Measurements from ENCODE around the gene CCDC196.

CCDC196 gene, protein sequence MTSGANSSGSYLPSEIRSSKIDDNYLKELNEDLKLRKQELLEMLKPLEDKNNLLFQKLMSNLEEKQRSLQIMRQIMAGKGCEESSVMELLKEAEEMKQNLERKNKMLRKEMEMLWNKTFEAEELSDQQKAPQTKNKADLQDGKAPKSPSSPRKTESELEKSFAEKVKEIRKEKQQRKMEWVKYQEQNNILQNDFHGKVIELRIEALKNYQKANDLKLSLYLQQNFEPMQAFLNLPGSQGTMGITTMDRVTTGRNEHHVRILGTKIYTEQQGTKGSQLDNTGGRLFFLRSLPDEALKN

DNA sequence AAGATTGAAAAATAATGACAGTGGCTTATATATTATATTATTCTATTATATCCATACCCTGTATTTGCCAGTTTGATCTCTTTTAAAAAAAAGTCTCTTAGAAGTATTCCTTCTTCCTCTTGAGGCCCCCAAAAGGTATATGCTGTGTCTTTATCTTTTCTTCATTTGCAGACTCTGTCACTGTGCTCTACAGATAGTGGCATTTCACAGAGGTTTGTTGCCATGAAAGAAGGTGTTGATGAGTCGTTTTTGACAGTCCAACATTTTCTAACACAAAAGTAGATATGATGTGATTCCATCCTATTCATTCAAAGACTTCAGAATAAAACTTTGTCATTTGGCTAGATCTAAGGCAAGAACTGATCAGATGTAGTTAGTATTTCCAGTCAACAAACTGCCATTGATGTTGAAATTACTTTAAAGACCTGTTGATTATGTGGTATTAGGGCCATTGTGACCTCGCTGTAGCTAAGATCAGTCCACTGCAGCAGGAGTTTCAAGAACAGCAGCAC is at the start of gene CCDC196:
TSS of gene CCDC196 (plus strand) at position 462 of the 512 bp plus-strand sequence. CDS start 132 bp downstream, outside the sequence.
- no peak for DNase-seq

DNA sequence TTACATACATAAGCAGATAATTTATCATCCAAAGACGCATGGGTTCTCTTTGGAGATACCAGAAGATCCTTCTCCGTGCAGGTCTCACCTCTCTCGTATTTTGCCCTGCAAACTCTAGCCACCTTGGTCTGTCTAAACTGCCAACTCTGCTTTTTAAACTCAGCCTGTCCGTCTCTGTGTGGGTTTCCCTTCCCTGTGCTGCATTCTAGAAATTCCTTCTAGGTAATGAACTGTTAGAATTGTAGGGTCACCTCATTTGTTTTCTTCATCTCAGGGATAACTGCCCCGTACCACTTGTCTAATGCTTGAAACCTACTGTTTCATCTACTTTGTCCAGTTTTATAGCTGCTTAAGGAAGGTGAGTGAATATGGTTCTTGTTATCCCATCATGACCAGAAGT is 45.4 kb upstream of the CCDC196 start:
- DNase-seq, result no peak

DNA sequence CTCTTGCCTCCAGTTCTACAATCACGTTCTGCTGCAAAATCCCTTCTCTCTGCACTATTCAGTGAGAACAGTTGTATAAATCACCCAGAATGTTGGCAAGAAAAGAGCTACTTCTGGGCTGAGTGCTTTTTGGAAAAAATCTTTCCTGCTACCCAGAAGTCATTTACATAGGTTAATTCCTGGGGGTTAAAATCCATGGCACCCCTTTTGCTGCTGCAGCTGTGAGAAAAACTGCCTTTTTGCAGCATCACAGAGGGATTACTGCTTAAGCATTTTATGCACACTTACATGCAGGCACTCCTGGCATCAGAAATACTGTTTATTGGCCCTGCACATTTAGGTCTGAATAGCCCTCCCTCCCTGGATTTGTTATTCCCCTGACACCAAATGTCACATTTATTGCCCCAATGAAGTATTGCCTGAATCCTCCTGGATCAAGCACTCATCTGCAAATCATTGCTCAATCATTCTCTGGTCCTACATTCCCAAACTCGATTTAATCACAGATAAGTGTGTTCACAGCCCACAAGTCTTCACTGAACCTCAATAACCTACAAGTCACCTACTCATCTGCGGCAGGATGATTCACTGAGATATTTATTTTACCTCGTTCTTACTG is 43.1 kb upstream of the CCDC196 start:
- DNase-seq, result no peak

DNA sequence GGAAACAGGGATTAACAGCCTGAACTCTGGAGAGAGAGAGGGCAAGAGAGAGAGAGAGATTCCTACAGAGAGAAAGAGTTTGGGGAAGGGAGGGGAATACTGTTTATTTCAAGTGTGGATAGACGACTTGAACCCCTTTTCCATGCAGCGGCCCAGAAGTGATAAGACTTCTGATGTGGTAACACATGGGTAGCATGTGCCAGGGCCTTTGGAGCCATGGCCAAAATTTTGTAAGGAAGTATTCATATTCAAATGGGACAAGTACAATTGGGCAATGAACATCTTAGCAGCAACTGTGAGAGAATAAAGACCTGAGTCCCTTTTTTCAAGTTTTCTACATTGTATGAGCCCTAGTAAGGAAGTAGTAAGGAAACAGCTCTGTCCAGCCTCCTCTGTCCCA is 42.4 kb upstream of the CCDC196 start:
- DNase-seq, result no peak

DNA sequence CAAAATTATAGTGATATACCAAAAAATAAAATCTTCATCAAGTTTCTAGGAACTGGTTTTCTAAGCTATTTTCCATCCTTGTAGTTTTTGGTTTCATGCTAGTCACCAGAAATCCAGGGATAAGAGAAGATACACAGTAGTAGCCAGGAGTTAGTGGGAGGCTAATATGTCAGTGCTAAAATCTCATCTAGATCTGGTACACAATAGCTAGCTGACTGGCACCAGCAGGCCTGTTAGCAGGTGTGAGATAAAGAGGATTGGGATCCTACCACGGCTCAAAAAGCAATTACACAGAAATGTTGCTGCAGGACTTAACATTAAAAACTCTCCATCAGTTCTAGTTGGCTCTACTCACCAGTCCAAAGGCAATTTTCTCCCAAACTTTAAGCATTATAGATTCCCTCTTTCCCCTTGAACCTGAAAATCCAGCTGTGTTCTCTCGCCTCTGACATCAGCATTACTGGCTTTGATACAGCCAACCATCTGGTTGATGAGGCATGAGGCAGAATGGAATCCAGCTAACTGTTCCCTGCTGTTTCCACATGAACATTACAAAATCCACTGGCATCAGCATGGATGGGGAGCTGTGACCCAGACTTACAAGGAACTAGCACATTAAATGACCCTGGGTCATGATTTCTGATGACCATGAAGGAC is 41.8 kb upstream of the CCDC196 start:
- no peak for DNase-seq

DNA sequence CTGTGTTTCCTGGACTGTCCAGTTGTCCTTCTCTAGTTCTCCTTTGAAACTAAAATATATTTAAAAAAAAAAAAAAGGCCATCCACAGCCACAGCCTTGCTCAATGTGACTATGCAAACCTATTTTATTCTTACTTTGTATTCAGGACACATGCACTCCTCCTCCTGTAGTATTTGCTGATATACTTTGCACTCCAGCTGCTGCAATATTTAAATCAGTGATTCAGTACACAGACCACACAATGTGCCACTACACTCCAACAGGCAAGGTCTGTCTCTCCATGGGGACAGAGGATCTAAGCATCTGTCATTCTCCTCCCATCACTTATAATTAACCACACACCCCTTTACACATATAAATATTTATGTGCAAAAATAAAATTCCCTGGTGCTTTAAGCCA is 40.2 kb upstream of the CCDC196 start:
- no peak for DNase-seq

DNA sequence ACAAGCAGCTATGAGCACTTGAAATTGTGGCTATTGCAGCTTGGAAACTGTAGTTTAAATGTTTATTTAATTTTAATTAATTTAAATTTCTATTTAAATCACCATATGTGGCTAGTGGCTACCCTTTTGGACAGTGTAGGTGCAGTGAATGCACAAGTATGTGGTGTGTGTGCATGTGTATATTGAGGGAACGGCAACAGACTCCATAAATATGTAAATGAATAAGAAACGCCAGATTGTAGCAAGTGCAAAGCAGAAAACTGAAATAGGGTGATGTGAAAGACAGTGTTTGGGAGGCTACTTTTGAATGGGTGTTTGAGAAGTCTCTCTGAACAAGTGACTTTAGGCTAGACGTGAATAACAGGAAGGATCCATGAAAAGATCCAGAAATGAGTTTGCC is 32.7 kb upstream of the CCDC196 start:
- DNase-seq, result no peak

DNA sequence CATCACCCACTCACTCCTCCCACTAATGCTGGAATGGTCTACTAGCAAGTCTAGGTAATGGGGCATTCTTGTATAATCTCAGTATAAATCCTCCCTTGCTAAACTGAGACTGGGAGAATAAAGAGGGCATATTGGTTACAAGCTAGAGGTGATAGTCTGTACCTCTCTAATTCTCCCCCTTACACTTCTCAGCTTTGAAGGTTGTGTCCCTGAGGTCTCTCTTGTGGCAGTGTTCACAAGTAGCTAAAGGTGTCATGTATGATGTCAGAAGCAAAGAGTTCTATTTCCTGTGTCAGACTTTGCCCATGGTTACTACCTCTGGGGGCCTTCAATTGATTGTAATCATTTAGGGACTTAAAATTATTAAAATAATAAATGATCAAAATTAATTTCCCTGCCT is 26.6 kb upstream of the CCDC196 start:
- DNase-seq, result no peak

DNA sequence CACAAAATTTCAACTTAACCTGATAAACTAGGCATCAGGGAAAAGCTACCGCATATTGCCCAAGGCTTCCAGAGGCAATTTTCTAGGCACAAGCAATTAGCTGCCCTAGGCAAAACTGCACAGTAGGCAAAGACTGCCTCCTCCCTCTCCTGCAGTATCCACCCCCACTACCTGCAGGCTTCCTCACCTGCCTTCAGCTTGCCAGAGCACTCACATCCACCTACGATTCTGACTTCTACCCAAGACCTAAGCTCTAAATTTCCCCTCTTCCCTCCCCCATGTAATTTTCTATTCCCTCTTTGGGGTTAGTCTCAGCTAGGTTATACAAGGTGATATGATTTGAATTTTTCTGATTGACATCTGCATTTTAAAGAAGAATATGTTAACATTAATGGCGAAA is 21.9 kb upstream of the CCDC196 start:
- DNase-seq, result no peak

DNA sequence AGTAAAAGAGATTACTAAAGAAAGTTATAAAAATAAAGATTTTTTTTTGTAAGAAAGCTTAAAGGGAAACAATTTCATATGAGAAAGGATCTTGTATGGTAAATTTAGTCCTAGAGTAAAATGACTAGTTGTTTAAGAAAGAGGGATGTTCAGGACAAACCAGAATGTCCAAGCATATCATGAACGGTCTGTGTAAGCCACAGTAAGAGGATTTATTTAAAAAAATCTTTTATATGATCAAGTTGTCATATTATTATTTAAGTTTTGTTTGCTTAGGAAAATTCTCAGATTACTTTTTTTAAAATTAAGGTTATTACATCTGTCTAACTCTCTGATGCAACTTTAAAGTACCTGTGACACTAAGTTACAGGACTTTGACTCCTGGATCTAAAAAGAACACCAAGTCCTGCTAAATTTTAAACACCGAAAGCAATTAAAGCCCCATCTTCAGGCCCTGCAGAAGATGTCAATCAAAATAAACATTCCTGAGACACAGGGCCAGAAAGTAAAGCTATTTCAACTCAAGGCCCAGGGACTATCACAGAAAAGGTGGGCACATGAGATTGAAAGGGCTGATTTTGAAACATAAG is 17.3 kb upstream of the CCDC196 start:
- no peak for DNase-seq

DNA sequence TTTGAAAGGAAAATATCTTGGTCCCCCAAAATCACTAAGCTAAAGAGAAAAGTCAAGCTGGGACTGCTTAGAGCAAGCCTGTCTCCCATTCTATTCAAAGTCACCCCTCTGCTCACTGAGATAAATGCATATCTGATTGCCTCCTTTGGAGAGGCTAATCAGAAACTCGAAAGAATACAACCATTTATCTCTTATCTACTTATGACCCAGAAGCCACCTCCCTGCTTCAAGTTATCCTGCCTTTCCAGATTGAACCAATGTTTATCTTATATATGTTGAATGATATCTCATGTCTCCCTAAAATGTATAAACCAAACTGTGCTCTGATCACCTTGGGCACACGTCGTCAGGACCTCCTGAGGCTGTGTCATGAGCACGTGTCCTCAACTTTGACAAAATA is 14.6 kb upstream of the CCDC196 start:
- no peak for DNase-seq

DNA sequence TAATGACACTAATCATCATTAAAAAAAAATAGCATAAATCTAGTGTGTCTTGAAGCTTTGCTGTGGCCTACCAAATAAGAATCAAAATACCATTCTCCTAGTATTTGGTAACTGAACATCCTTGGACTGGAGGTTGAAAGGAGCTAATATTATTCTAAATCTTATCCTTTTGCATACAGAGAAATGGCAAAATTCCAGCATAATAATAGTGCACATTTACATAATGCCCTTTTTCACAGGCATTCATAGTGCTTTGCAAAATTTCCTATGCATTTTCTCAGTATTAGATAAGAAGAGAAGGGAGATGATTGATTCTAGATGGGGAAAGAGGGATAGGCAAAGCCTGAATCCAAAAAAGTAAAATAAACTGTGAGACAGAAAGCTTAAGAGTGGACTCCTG is 13.9 kb upstream of the CCDC196 start:
- DNase-seq, result no peak

DNA sequence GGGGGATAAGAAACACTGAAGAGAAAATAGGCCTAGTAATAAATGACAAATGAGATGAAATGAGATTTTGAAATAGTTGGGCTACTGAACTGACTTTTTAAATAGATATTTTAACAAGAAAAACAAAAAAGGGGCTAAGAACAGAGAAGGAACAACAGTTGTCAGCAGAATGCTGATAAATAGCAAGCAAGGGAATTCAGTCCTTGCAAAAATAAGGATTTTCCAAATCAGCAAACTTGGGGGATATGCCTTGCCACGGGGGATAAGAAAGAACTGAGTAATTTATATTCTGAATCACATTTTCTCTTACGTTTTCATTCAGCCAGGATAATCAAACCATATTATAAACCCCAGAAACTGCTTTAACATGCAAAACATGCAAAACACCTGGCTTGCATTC is 12.9 kb upstream of the CCDC196 start:
- DNase-seq, result no peak

DNA sequence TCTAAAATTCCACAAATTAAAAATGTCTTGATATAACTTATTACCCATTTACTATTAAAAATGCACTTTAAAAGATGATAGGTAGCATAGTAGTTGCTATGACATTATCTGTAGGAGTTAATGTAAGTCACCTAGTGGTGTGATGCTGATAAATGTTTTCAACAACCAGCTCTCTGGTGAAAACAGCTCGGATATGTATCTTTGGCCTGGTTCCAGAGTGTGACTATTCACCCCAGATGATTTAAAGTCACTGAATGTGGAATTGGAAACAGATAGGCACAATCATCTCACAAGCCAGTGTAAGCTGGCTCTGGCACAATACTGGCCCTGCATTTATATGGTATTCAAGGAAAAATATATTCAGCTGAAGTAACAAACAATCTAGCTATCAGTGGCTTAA is 9.2 kb upstream of the CCDC196 start:
- DNase-seq, result no peak

DNA sequence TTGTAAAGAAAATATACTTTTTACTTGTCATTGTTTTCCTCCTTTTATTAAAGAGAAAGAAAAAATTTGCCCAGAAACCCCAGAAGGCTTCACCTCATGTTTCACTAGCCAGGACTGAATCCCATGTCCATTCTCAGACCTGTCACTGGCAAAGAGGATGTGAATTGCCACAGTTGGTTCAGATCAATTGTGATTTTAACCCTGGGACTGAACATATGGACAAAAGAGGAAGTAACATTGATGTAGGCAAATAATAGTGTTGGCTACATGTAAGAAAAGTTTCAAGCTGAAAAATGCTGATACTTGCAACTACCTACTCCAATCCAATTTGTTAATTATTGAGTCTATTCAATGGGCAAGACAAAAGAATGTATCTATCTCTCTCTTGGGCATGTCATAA is 8.6 kb upstream of the CCDC196 start:
- peak; percentile 64 for DNase-seq

DNA sequence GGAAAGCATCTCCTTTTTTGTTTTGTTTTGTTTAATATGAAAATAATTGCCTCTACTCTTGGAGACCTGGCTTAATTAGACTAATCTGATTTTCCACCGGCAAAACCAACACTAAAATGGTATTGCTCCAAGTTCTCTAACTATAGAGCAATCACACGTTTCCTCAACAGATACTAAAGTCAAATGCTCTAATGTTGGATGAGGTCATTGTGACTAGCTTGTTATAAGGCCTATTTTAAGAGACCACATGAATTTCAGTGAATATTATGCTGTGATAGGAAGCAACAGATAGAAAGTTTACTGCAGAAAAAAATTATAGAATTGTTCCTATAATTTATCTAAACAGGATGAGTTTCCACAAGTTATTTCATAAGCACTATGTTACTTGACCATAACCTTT is 3.3 kb upstream of the CCDC196 start:
- DNase-seq, result no peak

DNA sequence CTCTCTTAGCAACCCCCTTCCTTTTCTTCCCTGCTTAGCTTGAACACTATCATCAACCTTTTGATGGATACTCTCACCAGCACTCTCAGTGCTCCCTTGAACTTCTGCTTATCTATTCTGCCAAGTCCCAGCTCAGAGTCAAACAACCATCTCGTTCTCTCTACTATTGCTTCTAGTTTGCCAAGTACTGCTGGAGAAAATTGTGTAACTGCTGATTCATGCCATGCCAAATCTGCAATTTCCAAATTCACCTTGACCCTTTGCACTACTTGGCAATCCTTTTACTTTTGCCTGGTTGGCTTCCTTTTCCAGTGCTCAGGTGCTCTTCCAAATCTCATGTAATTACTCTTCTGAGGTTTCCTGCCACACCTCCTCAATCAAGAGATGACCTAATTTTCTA is 2.8 kb upstream of the CCDC196 start:
- no peak for DNase-seq

DNA sequence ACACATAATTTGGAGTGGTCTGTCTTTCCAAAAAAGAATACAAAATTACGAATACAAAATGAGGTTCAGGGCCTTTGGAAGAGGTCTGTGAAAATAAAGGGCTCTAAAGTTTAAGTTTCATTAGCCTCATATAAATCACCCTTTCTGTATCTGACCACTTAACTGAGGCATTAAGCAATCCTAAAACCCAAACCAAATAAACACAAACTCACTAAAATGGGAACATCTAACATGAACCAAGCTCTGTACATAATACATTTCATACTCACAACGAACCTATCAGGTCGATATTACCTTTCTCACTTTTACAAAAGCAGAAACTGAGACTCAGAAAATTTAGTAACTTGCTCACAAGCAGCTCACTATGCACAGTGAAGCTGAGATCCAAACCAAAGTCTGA is 1.1 kb upstream of the CCDC196 start:
- no peak for DNase-seq

DNA sequence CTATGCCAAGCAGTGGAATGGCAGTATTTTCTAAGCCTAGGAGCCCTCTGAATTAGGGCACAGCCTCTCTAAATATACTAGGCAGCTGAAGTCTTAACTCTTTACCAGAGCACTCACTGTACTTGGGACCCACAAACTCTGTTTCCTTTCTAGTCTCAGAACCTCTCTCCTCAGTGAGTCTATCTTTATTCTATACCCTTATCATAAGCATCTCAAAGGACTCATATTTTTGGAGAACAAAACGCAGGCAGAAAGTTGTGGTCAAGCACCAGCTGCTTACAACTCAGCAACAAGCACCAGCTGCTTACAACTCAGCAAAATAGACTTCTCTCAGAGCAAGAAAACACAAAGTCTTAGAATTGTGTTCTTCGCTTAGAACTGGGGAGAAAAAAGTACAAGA is 993 bp downstream of the CCDC196 start:
- DNase-seq, result no peak

DNA sequence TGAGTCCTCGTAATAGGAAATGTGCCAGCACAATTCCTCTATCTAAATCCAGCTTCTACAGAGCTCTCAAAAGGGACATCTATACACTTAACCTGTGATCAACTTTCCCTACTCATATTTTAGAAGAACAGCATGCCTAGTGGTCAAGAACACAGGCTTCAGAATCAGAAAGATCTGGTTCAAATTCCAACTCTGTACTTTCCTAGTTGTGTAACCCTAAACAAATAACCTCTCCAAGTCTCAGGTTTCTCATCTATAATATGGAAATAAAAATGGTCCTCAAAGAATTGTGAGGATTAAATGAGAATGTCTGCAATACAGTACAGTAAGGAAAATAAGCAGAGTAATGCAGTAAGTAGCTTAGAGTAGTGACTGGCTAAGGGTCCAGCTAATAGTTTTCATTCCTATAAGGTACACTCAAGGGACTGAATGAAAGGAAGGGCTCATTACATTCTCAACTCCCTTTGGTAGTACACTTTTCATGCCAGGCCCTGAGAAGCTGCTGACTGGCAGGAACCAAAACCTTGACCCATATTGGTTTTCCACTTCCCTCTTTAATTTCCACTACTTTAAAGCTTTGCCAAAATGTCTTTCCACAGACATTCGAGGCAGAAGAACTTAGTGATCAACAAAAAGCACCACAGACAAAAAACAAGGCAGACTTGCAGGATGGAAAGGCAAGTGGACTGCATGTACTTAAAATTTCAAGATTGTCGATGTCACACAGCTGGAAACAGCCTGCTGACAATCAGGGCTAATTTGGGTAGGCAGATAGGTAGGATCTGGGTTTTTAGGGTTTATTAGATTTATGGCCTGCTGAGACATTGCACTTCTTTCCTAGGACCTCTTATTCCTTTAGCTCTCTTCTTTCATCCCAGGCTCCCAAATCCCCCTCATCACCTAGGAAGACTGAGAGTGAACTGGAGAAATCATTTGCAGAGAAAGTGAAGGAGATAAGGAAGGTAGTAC is 4.3 kb downstream of the CCDC196 start:
- DNase-seq, result peak; percentile 10

DNA sequence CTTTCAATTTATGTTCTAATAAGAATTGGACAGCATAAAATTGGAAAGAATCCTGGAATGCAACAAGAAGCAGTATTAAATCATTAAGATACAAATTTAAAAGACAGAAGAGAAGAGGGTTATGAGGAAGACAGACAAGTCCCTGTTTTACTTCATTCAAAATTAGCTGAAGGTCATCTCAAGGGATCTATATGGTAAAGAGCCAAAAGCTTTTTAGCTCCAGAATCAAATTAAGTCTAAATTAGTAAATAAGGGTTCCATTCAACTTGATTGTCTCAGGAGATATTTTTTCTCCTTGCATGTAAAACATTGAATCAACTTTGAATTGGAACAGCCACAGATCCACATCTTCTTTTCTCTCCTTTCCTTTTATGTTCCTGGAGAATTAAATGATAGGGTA is 7.6 kb downstream of the CCDC196 start:
- no peak for DNase-seq

DNA sequence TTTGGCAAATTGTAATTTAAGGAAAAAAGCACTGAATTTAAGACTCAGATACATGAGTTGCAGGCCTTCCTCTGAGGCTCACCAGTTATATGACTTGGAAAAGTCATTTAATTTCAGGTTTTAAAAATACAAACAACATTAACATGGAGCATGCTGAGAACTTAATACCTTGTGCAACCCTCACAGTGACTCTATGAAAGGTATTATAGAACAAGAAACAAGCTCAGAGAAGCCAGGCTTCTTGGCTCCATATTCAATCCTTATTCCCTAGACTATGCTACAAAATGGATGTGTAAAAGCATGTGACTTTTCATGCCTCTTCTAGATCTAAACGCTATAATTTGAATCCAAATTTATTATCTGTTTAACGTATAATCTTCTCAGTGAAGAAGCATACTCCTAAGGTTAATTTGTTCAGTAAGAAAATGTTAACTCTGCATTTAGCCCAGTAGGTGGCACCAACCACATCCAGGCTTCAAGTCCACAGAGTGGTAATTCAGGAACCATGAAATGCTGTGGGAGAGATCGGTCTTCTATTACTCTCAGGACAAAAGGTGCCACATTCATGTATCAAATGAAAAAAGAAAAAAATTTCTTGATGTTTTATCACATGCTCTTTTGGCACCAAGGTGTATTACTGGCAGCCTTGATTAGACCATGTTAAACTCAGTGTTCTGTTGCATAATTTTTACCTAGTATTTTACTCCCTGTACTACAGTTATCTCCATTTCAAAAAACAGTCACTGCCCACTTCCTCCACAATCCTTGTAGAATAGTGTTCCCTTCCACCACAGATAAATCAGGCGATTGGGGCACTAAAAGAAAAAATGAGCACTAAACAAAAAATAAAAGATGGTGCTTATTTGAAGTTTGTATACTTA is 9.3 kb downstream of the CCDC196 start:
- DNase-seq, result peak; percentile 62
